DMS 273 (cell line): ENCODE data around the gene SMNDC1.
"Not testable (repeated sequence)": the region's sequence is repeated elsewhere in the genome, so short reads cannot be mapped to it uniquely, and the experiment has no call there.

Experiments
- DNase-seq: peaks from one replicate; lab custom pipeline; 2025; ENCODE audit not compliant: unreplicated experiment; lab: John Stamatoyannopoulos, UW

SMNDC1 gene

DNA sequence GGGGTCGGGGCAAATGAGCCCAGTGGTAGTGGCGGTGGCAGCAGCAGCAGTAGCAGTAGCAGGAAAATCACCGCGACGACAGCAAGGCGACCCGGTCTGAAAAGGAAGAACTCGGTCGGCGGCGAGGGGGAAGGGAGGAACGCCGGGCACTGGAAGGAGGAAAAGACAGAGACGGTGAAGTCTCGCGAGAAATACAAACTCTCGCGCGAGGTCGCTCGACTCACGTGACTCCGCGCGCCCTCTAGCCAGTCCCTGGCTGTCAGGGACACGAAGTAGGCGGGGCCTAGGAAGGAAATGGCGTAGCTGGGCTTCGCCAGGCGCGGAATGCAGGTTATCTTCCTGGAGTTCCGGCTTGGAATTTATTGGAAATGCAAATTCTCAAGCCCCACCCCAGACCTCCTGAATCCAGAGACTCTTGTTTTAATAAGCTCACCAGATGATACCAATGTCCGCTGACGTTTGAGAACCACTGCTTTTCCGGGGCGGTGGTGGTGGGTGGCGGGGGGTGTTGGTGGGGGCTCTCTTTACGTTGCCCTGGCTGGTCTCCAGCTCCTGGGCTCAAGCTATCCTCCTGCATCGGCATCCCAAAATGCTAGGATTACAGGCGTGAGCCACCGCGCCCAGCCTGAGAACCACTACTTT is at the start of gene SMNDC1:
SMNDC1 (minus strand) TSS at position 141 of the 642 bp plus-strand sequence. CDS start 1,333 bp downstream, outside the sequence.
- peak; percentile 98 for DNase-seq

GRCh38 chr10:110354322-110354766 is 49.6 kb upstream of the SMNDC1 start:
- peak; percentile 87 for DNase-seq

DNA sequence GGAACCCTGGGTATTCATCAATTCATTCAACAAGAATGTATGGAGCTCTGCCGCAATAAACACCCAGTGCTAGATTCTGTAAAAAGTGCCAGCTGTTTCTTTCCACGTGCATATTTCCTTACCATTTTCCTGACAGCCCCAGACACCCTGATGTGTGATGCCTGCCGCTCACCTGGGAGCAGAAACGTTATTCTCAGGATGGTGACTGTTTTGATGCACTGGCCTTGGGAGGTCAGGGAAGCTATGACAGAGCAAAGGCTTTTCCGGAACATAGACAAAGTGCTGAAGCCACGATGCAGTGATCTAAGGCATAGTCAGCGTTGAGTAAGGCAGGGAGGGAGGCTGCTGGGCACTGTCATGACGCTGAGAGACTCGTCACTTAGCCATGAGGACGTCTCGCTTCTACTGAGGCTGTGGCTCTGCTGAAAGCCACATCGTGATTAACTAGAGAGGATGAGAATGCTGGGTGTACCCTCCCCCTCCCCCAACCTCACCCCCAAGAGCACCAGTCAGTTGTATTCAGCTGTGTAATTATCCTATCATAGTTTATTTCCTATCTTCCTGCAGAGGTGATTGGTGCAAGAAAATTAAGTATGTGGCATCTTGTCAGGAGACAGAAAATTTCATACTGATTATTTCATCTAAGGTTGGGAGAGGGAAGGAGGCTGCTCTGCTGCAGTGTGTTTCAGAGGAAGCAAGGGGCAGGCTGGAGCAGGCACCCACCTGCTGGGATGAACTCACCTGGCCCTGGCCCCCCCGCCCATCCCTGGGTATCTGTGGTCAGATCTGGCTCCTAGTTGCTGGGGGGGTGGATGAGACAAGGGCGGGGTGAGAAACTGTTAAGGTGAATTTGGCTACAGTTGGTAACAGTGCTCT is 48.8 kb upstream of the SMNDC1 start:
- no peak for DNase-seq

GRCh38 chr10:110352930-110353243 is 48.2 kb upstream of the SMNDC1 start:
- DNase-seq: no peak

GRCh38 chr10:110350812-110351211 is 46.1 kb upstream of the SMNDC1 start:
- no peak for DNase-seq

GRCh38 chr10:110349831-110350230 is 45.1 kb upstream of the SMNDC1 start:
- DNase-seq: no peak

- no peak for DNase-seq
Measured at GRCh38 chr10:110349386-110349785, 44.7 kb upstream of the SMNDC1 start.

- no peak for DNase-seq
Measured at GRCh38 chr10:110348336-110348735, 43.6 kb upstream of the SMNDC1 start.

DNA sequence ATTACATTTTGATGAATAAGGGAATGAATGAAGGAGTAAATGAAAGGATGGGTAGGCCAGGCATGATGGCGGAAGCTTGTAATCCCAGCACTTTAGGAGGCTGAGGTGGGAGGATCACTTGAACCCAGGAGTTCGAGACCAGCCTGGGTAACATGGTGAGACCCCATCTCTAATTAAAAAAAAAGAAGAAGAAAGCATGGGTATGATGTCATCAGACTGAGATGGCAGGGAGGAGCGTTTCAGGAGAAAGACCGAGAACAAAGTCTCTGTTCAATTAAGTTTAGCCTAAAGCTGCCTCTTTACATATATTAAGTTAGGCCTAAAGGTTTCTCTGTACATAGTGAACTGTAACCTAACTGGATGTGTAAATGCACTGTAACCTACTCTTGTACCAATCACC is 42.2 kb upstream of the SMNDC1 start:
- DNase-seq: no peak

- DNase-seq: no peak
Measured at GRCh38 chr10:110345286-110345685, 40.6 kb upstream of the SMNDC1 start.

GRCh38 chr10:110344622-110345021 is 39.9 kb upstream of the SMNDC1 start:
- DNase-seq: peak; percentile 86

- no peak for DNase-seq
Measured at GRCh38 chr10:110343947-110344346, 39.2 kb upstream of the SMNDC1 start.

GRCh38 chr10:110340816-110341215 is 36.1 kb upstream of the SMNDC1 start:
- DNase-seq: no peak

DNA sequence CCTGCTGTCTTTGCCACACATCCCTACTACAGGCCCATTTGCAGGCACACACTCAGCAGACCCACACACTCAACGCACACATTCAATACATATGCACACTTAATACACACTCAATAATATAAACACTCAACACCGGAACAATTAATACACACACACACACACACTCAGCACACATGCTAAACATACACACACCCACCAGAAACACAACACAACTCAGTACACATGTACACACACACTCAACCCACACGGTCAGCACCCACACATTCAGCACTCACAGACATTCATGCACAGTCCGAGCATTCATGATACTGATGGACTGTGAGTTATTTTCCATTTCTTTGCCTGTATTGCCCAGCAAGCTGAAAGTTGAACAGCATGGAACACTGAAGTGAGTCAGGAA is 35.4 kb upstream of the SMNDC1 start:
- no peak for DNase-seq

DNA sequence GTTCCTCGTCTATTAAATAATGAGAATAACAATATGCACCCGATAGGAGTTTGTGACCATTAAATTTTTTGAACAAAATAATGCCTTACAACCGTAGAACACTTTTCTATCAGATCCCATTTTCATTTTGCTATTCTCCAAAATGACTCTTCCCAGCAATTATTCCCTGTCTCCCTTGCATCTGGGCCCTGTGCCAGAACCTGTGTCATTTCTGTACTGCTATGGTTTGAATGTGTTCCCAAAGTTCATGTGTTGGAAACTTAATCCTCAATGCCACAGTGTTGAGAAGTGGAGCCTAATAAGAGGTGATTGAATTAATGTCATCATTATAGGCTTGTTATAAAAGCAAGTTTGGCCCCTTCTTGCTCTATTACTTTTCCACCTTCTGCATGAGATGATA is 33.2 kb upstream of the SMNDC1 start:
- DNase-seq: peak; percentile 10

GRCh38 chr10:110337401-110337800 is 32.7 kb upstream of the SMNDC1 start:
- DNase-seq: no peak

DNA sequence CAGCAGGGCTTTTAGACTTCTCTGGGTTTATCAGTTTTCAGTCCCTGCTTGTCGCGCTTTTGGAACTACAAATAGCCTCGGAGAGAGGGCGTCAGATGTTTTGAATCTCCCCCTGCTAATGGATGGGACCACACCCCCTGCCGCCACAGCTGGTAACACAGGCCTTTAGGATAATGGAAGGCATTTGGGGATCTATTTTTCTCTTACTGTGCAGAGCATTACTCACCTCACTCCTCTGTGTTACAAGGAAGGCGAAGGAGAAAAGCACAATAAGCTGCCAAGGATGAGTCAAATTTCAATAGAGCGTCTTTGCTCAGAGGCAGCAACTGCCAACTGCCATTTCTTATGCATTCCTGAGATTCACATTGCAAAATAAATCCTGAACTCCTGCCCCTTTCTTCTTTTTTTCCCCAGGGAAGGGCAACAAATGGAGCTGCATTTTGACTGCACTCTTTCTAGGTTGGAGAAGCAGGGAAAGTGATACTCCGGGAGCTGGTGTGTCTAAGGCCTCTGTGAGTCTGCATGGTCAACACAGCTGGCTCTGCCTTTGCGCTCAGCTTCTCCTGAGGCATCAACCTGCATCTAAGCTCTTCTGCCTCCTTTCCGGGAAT is 31.5 kb upstream of the SMNDC1 start:
- peak; percentile 43 for DNase-seq

- no peak for DNase-seq
Measured at GRCh38 chr10:110335314-110336064, 30.8 kb upstream of the SMNDC1 start.

- no peak for DNase-seq
Measured at GRCh38 chr10:110334061-110334656, 29.4 kb upstream of the SMNDC1 start.

GRCh38 chr10:110331226-110331795 is 26.6 kb upstream of the SMNDC1 start:
- DNase-seq: not testable (repeated sequence)

DNA sequence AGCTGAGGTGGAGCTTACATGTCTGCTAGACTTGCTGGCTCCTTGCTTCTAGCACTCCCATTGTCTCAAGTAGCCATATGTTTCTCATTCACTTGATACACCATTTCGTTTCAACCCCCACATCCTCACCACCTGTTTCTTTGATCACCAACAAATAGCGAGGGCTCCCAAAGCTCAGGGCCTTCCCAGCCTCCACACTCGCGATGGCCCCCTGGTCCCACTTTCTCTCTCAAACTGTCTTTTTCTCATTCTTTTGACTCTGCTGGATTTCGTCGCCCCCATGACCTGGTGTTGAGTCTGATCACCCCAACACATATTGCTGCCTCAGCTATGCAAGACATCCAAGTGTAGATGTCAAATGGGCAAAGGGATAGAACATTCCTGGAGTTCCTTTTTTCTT is 26.0 kb upstream of the SMNDC1 start:
- DNase-seq: peak; percentile 6
